GM18867 (cell line): Measurements from ENCODE around the gene PPP1R8.

Source experiments
- ATAC-seq: cut with Tn5 transposase; IDR thresholded peaks from one replicate; pipeline ENCODE4 v1.9.1; 2021; ENCODE audit warnings: mild to moderate bottlenecking, moderate library complexity; ENCODE audit not compliant: unreplicated experiment

Gene PPP1R8

DNA sequence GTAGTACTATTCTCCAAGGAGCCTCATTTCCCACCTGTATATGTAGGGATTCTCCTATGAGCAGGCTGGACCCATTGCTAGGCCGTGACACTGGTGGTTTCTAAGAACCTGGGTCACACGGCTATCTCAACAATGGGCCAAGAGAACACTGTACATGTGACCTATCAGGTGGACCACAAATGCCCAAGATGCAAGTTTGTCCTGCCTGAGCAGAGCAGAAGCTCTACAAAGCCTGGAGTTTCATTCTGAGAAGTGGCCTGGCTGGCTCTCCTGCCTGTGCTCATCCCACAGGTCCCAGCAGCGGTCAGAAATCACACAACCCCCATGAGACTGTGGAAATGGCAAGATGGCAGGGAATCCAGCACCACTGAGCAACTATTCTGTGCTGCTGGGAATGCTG is 58.9 kb downstream of the PPP1R8 start:
- ATAC-seq, result no peak

DNA sequence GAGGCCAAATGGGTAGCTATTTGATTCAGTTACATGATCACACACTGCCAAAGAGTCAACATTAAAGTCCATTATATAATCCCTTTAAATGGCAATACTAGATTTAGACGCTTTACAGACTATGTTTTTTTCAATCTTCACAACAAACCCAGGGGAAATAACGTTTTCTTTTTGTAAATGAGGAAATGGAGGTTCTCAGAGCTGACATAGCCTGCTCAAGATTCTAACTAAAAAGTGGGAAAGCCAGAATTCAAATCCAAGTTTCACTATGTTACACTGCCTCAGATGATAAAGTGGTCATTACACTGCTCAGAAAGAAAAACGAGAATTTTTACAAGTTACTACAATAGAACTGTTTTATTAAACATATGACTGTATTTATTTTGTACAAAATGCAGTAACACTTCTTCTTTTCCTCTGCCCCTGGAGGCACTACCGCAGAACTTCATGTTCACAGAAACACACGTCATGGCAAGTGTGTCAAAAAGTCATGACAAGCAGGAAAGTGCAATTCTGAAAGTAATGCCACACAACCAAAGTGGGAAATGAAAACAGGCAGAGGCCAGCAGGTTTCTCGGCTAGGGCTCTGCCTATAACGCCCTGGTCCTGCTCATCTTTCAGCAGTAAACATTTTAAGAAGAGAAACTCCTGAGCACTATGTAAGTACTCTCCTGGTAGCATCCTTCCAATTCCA is 60.8 kb downstream of the PPP1R8 start:
- ATAC-seq, result peak; percentile 43

DNA sequence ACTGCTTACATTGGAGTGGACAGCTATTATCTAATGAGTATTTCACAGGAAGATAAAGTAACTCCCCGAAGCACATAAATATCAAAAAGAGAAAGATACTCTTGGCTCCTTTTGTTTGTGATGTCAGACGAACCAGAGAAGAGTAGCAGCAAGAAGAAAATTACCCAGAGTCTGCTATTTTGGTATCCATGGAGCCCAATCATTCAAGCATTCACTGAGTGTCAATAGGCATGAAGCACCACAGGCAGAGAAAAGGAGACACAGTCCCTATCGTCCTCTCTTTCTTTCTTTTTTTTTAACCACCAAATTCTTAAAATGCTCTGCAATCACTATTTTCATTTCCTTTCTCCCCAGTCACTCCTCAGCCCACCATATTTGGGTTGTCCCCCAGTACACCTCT is 63.9 kb downstream of the PPP1R8 start:
- ATAC-seq, result no peak
